ENCODE measurements around the gene CPNE9.

The CPNE9 gene

DNA sequence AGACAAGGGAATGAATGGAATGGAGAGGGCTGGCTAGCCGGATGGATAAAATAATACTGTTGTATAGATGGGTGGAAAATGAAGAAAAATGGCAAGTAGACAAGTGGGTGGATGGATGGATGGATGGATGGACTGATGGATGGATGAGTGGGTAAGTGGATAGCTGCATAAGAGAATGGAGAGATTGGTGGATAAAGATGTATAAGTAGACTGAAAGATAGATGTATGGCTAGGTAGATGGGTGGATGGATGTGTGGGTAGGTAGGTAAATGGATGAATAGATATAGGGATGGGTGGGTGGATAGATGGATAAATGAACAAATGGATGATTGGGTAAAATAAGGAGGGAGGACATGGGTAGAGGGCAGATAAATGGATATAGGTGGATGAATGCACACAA is 13.9 kb downstream of the CPNE9 start:
- no peak overlapping the region for H3K4me3 ChIP-seq (ENCODE audit: low read length)
- H3K4me1 ChIP-seq (ENCODE audit: insufficient read depth, low read length) = no peaks in the 10 kb centered on the region
- no peaks in the 10 kb centered on the region for H3K36me3 ChIP-seq (ENCODE audit: insufficient read depth, low read length)
- H3K9me3 ChIP-seq (ENCODE audit: insufficient read depth, low read depth, low read length) = no peaks in the 10 kb centered on the region
- H3K27me3 ChIP-seq (ENCODE audit: insufficient read depth, low read length) = peaks cover 4% of the 10 kb centered on the region; the same call in 1 of the 2 replicates
- H3K9ac ChIP-seq (ENCODE audit: low read depth, low read length) = no peak overlapping the region
- WGBS = 76% methylated on average over 1 of the region's 1 CpG
- H3K27ac ChIP-seq (ENCODE audit: low read depth, low read length) = no peak overlapping the region

DNA sequence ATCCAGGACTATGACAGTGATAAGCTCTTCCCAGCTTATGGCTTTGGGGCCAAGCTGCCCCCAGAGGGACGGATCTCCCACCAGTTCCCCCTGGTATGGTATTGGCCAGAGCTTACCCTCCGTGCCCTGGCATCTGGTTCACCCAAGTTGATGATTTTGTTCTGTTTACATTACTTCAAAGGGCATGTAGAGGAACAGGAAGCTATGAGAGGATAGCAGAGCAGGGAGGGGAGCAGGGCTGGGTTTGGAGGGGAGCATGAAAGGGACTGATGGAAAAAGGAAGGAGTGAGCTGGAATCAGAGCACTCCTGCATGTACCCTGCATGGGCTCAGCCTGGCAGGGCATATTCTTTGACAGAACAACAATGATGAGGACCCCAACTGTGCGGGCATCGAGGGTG is 14.5 kb downstream of the CPNE9 start:
- no peaks in the 10 kb centered on the region for H3K27me3 ChIP-seq (ENCODE audit: insufficient read depth, low read length)
- H3K4me1 ChIP-seq (ENCODE audit: insufficient read depth, low read length) = no peaks in the 10 kb centered on the region
- H3K9ac ChIP-seq (ENCODE audit: low read depth, low read length) = no peak overlapping the region
- H3K9me3 ChIP-seq (ENCODE audit: insufficient read depth, low read depth, low read length) = no peaks in the 10 kb centered on the region
- H3K4me3 ChIP-seq (ENCODE audit: low read length) = no peak overlapping the region
- 66% methylated on average over 4 of the region's 4 CpGs for WGBS
- H3K36me3 ChIP-seq (ENCODE audit: insufficient read depth, low read length) = no peaks in the 10 kb centered on the region
- no peak overlapping the region for H3K27ac ChIP-seq (ENCODE audit: low read depth, low read length)

DNA sequence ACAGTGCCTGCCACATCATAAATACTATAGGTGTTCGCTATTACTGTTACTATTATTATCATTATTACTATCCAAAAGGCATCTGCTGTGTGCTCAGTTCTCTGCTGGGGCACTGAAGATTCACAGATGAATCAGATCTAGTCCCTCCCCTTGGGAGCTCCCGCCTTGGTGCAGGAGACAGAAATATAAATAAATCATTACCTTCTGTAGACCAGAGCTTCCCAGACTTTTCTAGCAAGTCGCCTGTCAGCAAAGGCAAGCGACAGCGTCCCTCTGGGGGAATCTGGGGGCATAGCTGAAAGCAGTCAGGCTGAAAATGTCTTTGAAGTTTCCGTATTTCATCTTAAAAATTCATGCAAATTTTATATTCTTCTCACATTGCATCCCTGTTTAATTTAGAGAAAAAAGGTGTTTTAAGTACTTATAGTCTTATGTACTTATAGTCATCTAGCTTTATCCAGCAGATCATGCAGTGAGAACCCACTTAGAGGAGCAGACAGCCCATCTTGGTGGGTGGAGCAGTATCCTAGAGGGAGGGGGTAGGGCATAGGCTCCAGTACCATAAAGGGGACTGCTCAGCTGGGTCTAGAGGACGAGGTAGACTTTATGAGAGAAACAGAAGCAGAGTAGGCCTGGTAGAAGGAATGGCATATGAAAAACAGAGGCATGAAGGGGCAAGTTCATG is 17.5 kb downstream of the CPNE9 start:
- H3K9ac ChIP-seq (ENCODE audit: low read depth, low read length) = no peak overlapping the region
- no peaks in the 10 kb centered on the region for H3K27me3 ChIP-seq (ENCODE audit: insufficient read depth, low read length)
- H3K4me3 ChIP-seq (ENCODE audit: low read length) = no peak overlapping the region
- H3K9me3 ChIP-seq (ENCODE audit: insufficient read depth, low read depth, low read length) = no peaks in the 10 kb centered on the region
- no peaks in the 10 kb centered on the region; the same call in 1 of the 2 replicates for H3K4me1 ChIP-seq (ENCODE audit: insufficient read depth, low read length)
- no peaks in the 10 kb centered on the region for H3K36me3 ChIP-seq (ENCODE audit: insufficient read depth, low read length)
- H3K27ac ChIP-seq (ENCODE audit: low read depth, low read length) = no peak overlapping the region
- 59% methylated on average over 7 of the region's 7 CpGs for WGBS

DNA sequence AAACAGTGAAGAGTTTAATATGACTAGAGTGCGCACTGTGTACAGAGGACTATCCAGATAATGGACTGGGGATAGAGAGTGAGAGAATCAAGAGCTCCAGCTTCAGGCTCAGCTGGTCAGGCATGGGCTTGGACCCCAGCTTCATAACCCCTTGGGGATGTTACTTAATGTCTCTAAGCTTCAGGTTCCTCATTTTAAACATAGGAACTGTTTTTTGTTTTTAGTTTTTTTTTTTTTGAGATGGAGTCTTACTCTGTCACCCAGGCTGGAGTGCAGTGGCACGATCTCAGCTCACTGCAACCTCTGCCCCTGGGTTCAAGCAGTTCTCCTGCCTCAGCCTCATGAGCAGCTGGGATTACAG is 18.0 kb downstream of the CPNE9 start:
- Histone ChIP-seq H3K4me1 (ENCODE audit: insufficient read depth, low read length) (no peaks in the 10 kb centered on the region; the same call in 1 of the 2 replicates), H3K36me3 (ENCODE audit: insufficient read depth, low read length) (no peaks in the 10 kb centered on the region), H3K27me3 (ENCODE audit: insufficient read depth, low read length) (no peaks in the 10 kb centered on the region), H3K9me3 (ENCODE audit: insufficient read depth, low read depth, low read length) (no peaks in the 10 kb centered on the region), H3K9ac (ENCODE audit: low read depth, low read length) (no peak overlapping the region), H3K4me3 (ENCODE audit: low read length) (no peak overlapping the region), H3K27ac (ENCODE audit: low read depth, low read length) (no peak overlapping the region)
- WGBS = 95% methylated on average over 2 of the region's 2 CpGs

DNA sequence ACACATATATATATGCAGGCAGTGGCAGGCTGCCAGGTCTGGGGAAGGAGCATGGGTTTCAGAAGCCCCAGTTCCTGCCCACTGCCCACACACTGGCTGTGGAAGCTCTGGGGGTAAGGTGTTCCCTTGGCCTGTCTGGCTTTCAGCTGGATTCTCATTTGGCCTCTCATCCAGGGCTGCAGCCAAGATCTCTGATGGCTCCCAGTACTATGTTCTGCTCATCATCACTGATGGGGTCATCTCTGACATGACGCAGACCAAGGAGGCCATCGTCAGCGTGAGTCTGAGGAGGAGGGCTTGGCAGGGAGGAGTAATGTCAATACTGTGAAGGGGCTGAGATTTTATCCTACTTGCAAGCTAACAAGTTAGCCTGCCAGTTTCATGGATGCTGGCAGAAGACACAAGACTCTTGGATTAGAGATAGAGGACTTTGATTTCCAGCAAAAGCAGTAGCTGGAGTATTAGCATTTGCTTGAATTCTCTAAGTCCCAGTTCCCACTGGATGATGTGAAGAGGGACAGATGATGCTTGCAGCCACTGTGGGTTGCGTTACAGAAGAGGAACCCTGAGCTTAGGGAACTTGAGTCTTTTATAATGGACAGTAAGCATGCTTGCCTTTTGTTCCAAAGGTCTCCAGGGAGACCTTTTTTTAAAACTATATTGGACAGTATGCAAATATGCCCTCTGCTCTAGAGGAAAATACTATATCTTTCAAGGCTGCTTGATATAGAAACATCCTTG is 22.3 kb downstream of the CPNE9 start:
- 95% methylated on average over 4 of the region's 4 CpGs for WGBS
- H3K9ac ChIP-seq (ENCODE audit: low read depth, low read length) = no peak overlapping the region
- H3K36me3 ChIP-seq (ENCODE audit: insufficient read depth, low read length) = no peaks in the 10 kb centered on the region
- H3K27me3 ChIP-seq (ENCODE audit: insufficient read depth, low read length) = no peaks in the 10 kb centered on the region
- H3K27ac ChIP-seq (ENCODE audit: low read depth, low read length) = no peak overlapping the region
- no peaks in the 10 kb centered on the region for H3K9me3 ChIP-seq (ENCODE audit: insufficient read depth, low read depth, low read length)
- no peaks in the 10 kb centered on the region; the same call in 1 of the 2 replicates for H3K4me1 ChIP-seq (ENCODE audit: insufficient read depth, low read length)
- H3K4me3 ChIP-seq (ENCODE audit: low read length) = no peak overlapping the region

DNA sequence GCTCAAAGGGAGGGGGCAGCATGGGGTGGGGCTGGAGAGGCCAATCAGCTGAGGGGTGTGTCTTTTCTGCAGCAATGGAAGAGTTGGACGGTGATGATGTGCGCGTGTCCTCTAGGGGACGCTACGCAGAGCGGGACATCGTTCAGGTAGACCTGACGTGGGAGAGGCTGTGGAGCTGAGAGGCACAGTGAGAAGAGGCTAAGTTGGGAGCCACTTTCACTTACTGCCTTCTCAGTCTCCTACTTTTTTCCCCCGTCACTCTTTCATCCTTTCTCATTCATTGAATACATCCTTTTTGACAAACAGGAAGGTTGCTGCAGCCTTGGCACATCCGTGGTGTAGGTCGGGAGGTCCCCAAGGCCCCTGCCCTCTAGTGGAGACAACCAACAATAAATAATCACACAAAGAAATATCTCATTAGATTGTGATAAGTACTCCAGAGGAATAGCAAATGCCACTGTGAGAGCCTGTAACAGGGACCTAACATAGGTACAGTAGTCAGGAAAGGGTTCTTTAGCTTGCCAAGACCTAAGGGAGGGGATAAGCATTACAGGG is 23.5 kb downstream of the CPNE9 start:
- Histone ChIP-seq H3K4me3 (ENCODE audit: low read length) (peak overlapping the region; percentile 47), H3K9me3 (ENCODE audit: insufficient read depth, low read depth, low read length) (no peaks in the 10 kb centered on the region), H3K4me1 (ENCODE audit: insufficient read depth, low read length) (no peaks in the 10 kb centered on the region; the same call in 1 of the 2 replicates), H3K9ac (ENCODE audit: low read depth, low read length) (no peak overlapping the region), H3K27me3 (ENCODE audit: insufficient read depth, low read length) (no peaks in the 10 kb centered on the region), H3K27ac (ENCODE audit: low read depth, low read length) (no peak overlapping the region), H3K36me3 (ENCODE audit: insufficient read depth, low read length) (no peaks in the 10 kb centered on the region)
- WGBS = 13% methylated on average over 11 of the region's 11 CpGs

DNA sequence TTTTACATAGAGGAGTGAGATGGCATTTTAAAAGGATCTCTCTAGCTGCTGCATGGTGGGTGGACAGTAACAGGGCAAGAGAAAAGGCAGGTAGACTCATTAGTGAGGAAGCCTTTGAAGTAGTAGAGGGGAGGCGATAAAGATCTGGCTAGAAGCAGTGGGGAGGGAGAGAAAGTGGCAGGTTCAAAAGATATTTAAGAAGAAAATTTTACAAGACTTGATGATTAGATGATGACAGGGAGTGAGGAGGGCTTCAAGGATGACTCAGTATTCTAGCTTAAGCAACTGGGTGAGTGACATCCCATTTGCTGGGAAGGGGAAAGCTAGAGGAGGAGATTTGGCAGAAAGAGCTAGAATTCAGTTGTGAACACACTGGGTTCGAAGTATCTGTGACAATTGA is 24.1 kb downstream of the CPNE9 start:
- no peaks in the 10 kb centered on the region for H3K27me3 ChIP-seq (ENCODE audit: insufficient read depth, low read length)
- no peak overlapping the region for H3K9ac ChIP-seq (ENCODE audit: low read depth, low read length)
- peaks cover 4% of the 10 kb centered on the region; the same call in 1 of the 2 replicates for H3K4me1 ChIP-seq (ENCODE audit: insufficient read depth, low read length)
- H3K9me3 ChIP-seq (ENCODE audit: insufficient read depth, low read depth, low read length) = no peaks in the 10 kb centered on the region
- no peak overlapping the region for H3K4me3 ChIP-seq (ENCODE audit: low read length)
- no peak overlapping the region for H3K27ac ChIP-seq (ENCODE audit: low read depth, low read length)
- no peaks in the 10 kb centered on the region for H3K36me3 ChIP-seq (ENCODE audit: insufficient read depth, low read length)
- WGBS = 84% methylated on average over 2 of the region's 2 CpGs

DNA sequence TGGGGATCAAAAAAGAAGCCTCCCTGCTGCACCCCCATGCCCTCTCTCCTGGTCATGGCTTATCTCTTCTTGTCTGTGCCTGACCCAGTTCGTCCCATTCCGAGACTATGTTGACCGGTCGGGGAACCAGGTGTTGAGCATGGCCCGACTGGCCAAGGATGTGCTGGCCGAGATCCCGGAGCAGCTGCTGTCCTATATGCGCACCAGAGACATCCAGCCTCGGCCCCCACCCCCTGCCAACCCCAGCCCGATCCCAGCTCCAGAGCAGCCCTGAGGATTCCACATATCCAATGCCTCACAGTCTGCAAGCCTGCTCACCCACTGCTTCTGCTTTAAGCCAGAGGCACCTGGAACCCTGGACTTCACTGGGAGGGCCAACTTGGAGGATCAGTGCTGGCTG is 25.8 kb downstream of the CPNE9 start:
- Histone ChIP-seq H3K9me3 (ENCODE audit: insufficient read depth, low read depth, low read length) (no peaks in the 10 kb centered on the region), H3K27me3 (ENCODE audit: insufficient read depth, low read length) (no peaks in the 10 kb centered on the region), H3K4me1 (ENCODE audit: insufficient read depth, low read length) (peaks cover 5% of the 10 kb centered on the region; the same call in 1 of the 2 replicates), H3K4me3 (ENCODE audit: low read length) (no peak overlapping the region), H3K36me3 (ENCODE audit: insufficient read depth, low read length) (peaks cover 5% of the 10 kb centered on the region), H3K9ac (ENCODE audit: low read depth, low read length) (no peak overlapping the region), H3K27ac (ENCODE audit: low read depth, low read length) (no peak overlapping the region)
- WGBS = 89% methylated on average over 10 of the region's 10 CpGs

DNA sequence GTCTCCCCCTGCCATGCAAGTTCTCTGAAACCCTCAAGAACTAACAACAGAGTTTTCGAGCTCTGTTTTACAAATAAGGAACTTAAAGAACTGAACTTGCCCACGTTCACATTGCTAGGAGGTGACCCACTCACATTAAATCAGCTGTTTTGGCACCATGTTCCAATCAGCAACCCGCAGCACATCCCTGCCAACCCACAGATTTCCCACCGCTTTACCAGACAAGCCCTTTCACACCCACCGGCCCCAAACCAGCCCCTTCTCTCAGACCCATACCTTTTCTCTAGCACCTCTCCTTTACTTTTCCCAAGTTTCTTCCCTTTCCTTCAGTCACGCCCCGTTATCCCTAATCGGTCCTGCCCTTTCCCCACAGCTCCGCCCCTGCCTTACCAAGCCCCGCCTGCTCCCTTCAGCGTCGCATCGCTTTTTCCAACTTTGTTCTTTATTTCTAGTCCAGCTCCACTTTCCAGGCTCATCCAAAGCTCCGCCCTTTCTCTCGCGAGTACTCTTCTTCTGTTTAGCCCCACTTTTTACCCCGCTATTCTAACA is 27.1 kb downstream of the CPNE9 start:
- H3K9ac ChIP-seq (ENCODE audit: low read depth, low read length) = peak overlapping the region; percentile 11; the same call in 1 of the 2 replicates
- H3K27me3 ChIP-seq (ENCODE audit: insufficient read depth, low read length) = no peaks in the 10 kb centered on the region
- H3K4me1 ChIP-seq (ENCODE audit: insufficient read depth, low read length) = peaks cover 5% of the 10 kb centered on the region; the same call in 1 of the 2 replicates
- no peaks in the 10 kb centered on the region for H3K9me3 ChIP-seq (ENCODE audit: insufficient read depth, low read depth, low read length)
- no peak overlapping the region; the same call in 1 of the 2 replicates for H3K27ac ChIP-seq (ENCODE audit: low read depth, low read length)
- H3K4me3 ChIP-seq (ENCODE audit: low read length) = peak overlapping the region; percentile 58
- 3% methylated on average over 16 of the region's 17 CpGs for WGBS
- peaks cover 18% of the 10 kb centered on the region for H3K36me3 ChIP-seq (ENCODE audit: insufficient read depth, low read length)

DNA sequence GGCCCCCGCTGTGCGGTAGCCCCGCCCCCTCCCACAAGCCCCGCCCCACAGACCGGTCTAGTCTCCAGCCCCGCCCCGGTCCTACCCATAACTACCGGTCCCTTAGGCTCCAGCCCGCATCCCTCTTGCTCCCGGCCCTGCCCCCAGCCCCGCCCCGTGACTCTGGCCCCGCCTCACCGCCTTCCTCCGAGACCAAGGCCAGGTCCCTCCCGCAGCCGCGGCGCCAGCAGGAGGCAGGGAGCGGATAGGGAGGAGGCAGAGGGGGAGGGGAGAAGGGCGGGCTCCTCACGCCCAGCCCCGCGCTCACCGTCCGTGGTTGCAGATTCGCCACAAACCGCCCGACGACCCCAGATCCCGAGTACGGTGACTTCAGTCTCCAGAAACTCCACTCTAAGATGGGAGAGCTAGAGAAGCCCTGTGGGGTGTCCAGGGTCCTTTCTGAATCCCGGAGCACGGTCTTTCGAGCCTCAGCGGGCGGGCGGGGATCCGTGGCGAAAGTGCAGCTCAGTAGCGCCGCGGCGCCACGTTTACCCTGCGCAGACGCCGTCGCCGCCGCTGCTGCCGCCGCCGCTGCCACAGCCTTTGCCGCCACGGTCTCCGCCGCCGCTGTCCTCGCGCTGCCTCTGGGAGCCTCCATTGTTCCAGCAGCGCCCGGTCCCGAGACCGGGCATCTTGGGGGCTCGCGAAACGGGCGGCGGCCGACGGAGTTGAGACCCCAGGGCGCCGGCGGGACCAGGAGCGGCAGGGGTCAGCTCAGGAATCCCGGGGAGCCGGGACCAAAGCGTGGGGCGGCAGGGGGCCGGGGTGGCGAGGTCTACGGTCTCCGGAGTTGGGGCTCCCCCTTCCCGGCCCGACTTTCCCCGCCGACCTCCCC is 27.8 kb downstream of the CPNE9 start, which contains the start of gene BRPF1:
BRPF1 (plus strand) TSS at position 530 of the 874 bp plus-strand sequence. CDS start 2,406 bp downstream, outside the sequence.
- Histone ChIP-seq H3K9me3 (ENCODE audit: insufficient read depth, low read depth, low read length) (no peaks in the 10 kb centered on the region), H3K4me3 (ENCODE audit: low read length) (peak within 1 kb of the TSS; percentile 95), H3K27me3 (ENCODE audit: insufficient read depth, low read length) (no peaks in the 10 kb centered on the region), H3K27ac (ENCODE audit: low read depth, low read length) (peak within 1 kb of the TSS; percentile 98), H3K4me1 (ENCODE audit: insufficient read depth, low read length) (peaks cover 5% of the 10 kb centered on the region; the same call in 1 of the 2 replicates), H3K9ac (ENCODE audit: low read depth, low read length) (peak within 1 kb of the TSS; percentile 100), H3K36me3 (ENCODE audit: insufficient read depth, low read length) (peaks cover 23% of the 10 kb centered on the region)
- WGBS = under 1% methylated on average over 88 of the region's 88 CpGs
